Measurements from ENCODE around the gene MAP4K2. TPM values are rescaled to one million over a fixed set of nuclear protein-coding genes. Genes with fewer than 3 reads are reported as not detected.
A peak's percentile ranks its signal among the peaks of the same experiment; 100 is the strongest.

Gene MAP4K2
- total and polyA plus RNA-seq, 2 experiments from 2014 or later = 9.9 to 42.6 TPM

GRCh38 chr11:64810891-64811272 is 7.9 kb upstream of the MAP4K2 start:
- peak overlapping the region; percentile 45; the same call in 1 of the 2 replicates for H3K4me2 ChIP-seq
- H2AFZ ChIP-seq = 0 out of 2 replicates have a peak overlapping the region, but pooled peaks have one; percentile 38
- H3K9me3 Mint-ChIP-seq = no peaks in the 10 kb centered on the region; the same call in 2 of the 3 replicates
- peak overlapping the region; percentile 44 for H3K4me3 ChIP-seq
- no peaks in the 10 kb centered on the region for H3K9me2 ChIP-seq (ENCODE audit: insufficient read depth)
- peaks cover 7% of the 10 kb centered on the region for H3K4me1 Mint-ChIP-seq
- peaks cover 16% of the 10 kb centered on the region; the same call in 2 of the 3 replicates for H3K36me3 Mint-ChIP-seq (ENCODE audit: low read depth)
- no peak for TF ChIP-seq POLR2AphosphoS5 (IDR thresholded peaks at IDR 0.05; ENCODE audit: low read depth)
- TF ChIP-seq CTCF (conservative IDR thresholded peaks at IDR 0.05; ENCODE audit: low read depth in 2 of 2) = no peak
- peak overlapping the region; percentile 84 for H3K27ac Mint-ChIP-seq
- H3K36me3 ChIP-seq (ENCODE audit: insufficient read depth) = no peaks in the 10 kb centered on the region
- H3K27ac ChIP-seq (ENCODE audit: low read depth) = peak overlapping the region; percentile 30; the same call in 1 of the 2 replicates
- ATAC-seq = peak; percentile 15
- peak overlapping the region; percentile 92 for H3K4me3 Mint-ChIP-seq
- peak; percentile 79 for DNase-seq (ENCODE audit: low spot score)
- 0 out of 2 replicates have a peak, but pooled peaks cover 13% of the 10 kb centered on the region for H4K20me1 ChIP-seq (replicated peaks; ENCODE audit: insufficient read depth)
- peaks cover 4% of the 10 kb centered on the region; the same call in 1 of the 2 replicates for H3F3A ChIP-seq (replicated peaks; ENCODE audit: low read depth)
- H3K27me3 Mint-ChIP-seq (ENCODE audit: insufficient read depth, low read depth, poor library complexity) = peaks cover 13% of the 10 kb centered on the region
- peaks cover 5% of the 10 kb centered on the region; the same call in 1 of the 2 replicates for H3K4me1 ChIP-seq (ENCODE audit: insufficient read depth)
- peaks cover 6% of the 10 kb centered on the region; the same call in 1 of the 2 replicates for H3K79me2 ChIP-seq (replicated peaks; ENCODE audit: insufficient read depth)
- H3K27me3 ChIP-seq (ENCODE audit: insufficient read depth) = no peaks in the 10 kb centered on the region

- peaks cover 21% of the 10 kb centered on the region for H3K36me3 Mint-ChIP-seq (ENCODE audit: low read depth)
- H3K4me1 Mint-ChIP-seq = peaks cover 9% of the 10 kb centered on the region
- H3F3A ChIP-seq (replicated peaks; ENCODE audit: low read depth) = peaks cover 4% of the 10 kb centered on the region; the same call in 1 of the 2 replicates
- H3K27ac Mint-ChIP-seq = peak within 1 kb of the TSS; percentile 89
- no peaks in the 10 kb centered on the region for H3K27me3 ChIP-seq (ENCODE audit: insufficient read depth)
- H2AFZ ChIP-seq = peak within 1 kb of the TSS; percentile 78
- H3K4me3 ChIP-seq = peak within 1 kb of the TSS; percentile 83
- peaks cover 5% of the 10 kb centered on the region; the same call in 1 of the 2 replicates for H3K4me1 ChIP-seq (ENCODE audit: insufficient read depth)
- no peaks in the 10 kb centered on the region for H3K36me3 ChIP-seq (ENCODE audit: insufficient read depth)
- H3K4me3 Mint-ChIP-seq = peak within 1 kb of the TSS; percentile 92
- peak within 1 kb of the TSS; percentile 30; the same call in 1 of the 2 replicates for H3K27ac ChIP-seq (ENCODE audit: low read depth)
- peaks cover 6% of the 10 kb centered on the region; the same call in 1 of the 2 replicates for H3K79me2 ChIP-seq (replicated peaks; ENCODE audit: insufficient read depth)
- no peaks in the 10 kb centered on the region for H3K9me2 ChIP-seq (ENCODE audit: insufficient read depth)
- peak; percentile 99 for DNase-seq (ENCODE audit: low spot score)
- H3K4me2 ChIP-seq = peak within 1 kb of the TSS; percentile 93
- no peaks in the 10 kb centered on the region; the same call in 2 of the 3 replicates for H3K9me3 Mint-ChIP-seq
- peaks cover 13% of the 10 kb centered on the region for H3K27me3 Mint-ChIP-seq (ENCODE audit: insufficient read depth, low read depth, poor library complexity)
- peak; percentile 97 for ATAC-seq
- H4K20me1 ChIP-seq (replicated peaks; ENCODE audit: insufficient read depth) = 0 out of 2 replicates have a peak, but pooled peaks cover 13% of the 10 kb centered on the region
- TF ChIP-seq CREB1 (CRISPR knock-in tag; IDR thresholded peaks at IDR 0.05; ENCODE audit: low read depth) (peak; percentile 55), EZH2phosphoT487 (IDR thresholded peaks at IDR 0.05; ENCODE audit: unreplicated experiment) (no peak), ZNF462 (CRISPR knock-in tag; IDR thresholded peaks at IDR 0.05) (no peak), ZNF331 (CRISPR knock-in tag; IDR thresholded peaks at IDR 0.05; ENCODE audit: low read depth) (no peak), NANOG (IDR thresholded peaks at IDR 0.05; ENCODE audit: borderline replicate concordance) (no peak), POLR2AphosphoS5 (IDR thresholded peaks at IDR 0.05; ENCODE audit: low read depth) (peak; percentile 80), ETS1 (IDR thresholded peaks at IDR 0.05) (peak; percentile 97), EZH2 (IDR thresholded peaks at IDR 0.05; ENCODE audit: low read depth, unreplicated experiment) (no peak), JUNB (IDR thresholded peaks at IDR 0.05; ENCODE audit: unreplicated experiment) (no peak), ZNF114 (CRISPR knock-in tag; IDR thresholded peaks at IDR 0.05) (no peak)
These were observed 7.4 kb upstream of the MAP4K2 start, which contains the start of gene MEN1 for GRCh38 chr11:64810271-64810890. MEN1 (minus strand) TSS chr11:64810551; CDS start chr11:64810109, 442 bp downstream.
